GM21390 (cell line): ENCODE results near the gene CD151.

Experiments used
- ATAC-seq: cut with Tn5 transposase; IDR thresholded peaks from one replicate; pipeline ENCODE4 v1.9.1; 2021; ENCODE audit not compliant: unreplicated experiment

The CD151 gene

GRCh38 chr11:855796-856195, 23.0 kb downstream of the CD151 start:
- ATAC-seq: no peak

DNA sequence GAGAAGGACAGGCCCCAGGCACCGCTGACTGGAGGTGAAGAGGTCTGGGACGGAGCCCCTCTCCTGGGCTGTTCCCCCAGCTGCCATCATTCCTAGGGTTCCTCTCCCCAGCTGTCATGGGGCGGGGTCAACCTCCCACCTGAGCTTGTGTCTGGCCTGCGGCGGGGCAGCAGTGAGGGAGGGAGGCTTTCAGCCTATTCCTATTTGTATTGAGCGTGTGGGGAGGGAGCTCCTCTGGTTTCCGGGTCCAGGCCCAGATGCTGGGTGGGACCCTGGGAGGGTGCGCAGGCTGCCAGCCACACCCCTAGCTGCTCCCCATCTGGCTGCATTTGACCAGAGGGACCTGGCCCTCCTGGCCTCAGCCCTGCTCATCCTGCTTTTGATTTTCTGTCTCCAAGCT, 23.6 kb downstream of the CD151 start:
- ATAC-seq: no peak

DNA sequence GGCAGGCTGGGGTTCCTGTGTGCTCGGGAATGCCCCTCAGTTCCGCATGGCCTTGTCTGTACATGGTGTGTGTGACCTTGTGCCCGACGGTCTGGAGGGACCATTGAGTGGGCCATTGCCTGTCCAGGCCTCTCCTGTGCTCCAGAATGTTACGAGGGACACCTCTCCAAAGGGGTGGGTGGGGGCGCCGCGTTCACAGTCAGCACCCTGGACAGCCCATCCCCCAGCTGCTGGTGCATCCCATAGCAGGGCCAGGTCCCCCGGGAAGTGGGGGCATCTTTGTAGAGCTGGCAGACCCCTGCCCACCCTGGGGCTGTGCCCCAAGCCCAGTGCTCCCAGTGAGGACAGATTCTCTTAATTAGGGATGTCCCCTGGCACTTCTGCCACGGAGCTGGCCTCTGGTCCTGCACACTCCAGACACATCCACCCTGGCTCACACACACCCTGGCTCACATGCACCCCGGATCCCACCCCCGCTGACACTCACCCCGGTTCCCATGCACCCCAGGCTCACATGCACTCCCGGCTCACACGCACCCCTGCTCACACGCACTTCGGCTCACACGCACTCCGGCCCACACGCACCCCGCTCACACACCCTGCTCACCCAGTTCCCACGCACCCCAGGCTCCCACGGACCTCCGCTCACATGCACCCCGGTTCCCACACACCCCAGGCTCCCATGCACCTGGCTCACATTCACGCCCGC, 25.5 kb downstream of the CD151 start:
- ATAC-seq: no peak

DNA sequence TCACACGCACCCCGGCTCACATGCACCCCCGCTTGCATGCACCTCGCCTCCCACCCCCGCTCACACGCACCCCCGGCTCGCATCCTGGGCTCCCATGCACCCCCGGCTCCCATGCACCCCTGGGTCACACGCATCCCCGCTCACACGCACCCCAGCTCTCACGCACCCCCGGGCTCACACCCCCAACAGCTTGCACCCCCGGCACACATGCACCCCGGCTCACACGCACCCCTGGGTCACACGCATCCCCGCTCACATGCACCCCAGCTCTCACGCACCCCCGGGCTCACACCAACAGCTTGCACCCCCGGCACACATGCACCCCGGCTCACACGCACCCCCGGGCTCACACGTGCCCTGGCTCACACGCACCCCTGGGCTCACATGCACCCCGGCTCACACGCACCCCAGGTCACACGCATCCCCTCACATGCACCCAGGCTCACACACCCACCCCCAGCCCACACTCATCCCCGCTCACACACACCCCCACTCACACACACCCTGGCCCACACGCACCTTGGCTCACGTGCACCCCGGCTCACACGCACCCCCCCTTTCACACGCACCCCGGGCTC, 26.1 kb downstream of the CD151 start:
- no peak for ATAC-seq

GRCh38 chr11:859394-860131, 26.8 kb downstream of the CD151 start:
- no peak for ATAC-seq

DNA sequence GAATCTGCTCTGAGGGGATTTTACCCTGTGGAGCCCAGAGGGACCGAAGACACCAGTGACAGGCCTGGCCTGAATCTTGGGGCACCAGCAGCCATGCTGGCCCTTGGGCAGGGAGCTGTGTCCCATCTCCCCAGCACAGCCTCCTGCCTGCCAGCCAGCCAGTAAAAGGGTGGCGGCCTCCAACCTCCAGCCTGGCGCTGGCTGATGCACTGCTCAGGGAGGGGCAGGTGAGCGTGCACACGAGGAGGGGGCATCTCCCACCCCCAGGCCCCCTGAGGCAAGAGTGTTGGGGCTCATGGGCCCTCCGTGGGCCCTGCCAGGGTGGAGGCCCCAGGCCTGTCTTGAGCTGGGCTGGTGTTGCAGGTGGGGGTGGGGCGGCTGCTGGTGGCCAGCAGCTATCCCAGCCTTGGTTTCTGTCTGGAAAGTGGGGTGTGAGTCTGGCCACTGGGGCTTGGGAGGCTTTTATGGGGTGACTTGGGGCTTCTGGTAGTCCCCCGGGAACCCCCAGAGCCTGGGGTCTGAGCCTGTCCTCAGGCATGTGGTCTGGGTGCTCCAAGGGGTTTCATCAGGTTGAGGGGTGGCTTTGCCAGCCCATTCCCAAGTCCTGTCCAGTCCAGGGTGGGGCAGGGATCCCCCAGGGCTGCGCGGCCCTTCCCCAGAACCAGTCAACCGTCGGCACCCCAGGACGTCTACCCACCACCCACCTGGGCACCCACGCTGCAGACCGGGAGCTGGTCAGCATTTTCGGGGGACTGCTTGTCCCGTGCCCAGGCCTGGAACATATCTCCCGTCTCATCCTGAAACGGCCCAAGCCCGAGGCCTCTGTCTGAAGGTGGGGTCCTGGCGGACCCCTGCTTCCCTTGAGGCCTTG, 27.7 kb downstream of the CD151 start:
- ATAC-seq: no peak

GRCh38 chr11:861105-861479, 28.3 kb downstream of the CD151 start:
- ATAC-seq: no peak

GRCh38 chr11:862081-862661, 29.4 kb downstream of the CD151 start:
- no peak for ATAC-seq

DNA sequence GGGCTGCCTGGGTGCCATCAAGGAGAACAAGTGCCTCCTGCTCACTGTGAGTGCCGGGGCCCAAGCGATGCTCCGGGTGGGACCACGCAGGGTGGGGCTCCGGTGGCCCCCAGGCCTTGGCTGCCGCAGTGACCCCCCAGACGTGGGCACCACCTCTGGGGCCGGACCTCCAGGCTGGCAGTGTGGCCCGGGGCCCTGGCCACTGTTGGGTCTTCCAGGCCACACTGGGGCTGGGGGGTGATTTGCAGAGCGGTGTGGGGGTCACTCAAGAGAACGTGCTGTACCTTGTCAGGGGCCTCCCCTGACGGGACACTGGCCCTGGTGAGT, 29.9 kb downstream of the CD151 start:
- no peak for ATAC-seq

GRCh38 chr11:863023-863909, 30.5 kb downstream of the CD151 start:
- ATAC-seq: no peak

- no peak for ATAC-seq
Observed at GRCh38 chr11:863910-864827, 31.4 kb downstream of the CD151 start.

DNA sequence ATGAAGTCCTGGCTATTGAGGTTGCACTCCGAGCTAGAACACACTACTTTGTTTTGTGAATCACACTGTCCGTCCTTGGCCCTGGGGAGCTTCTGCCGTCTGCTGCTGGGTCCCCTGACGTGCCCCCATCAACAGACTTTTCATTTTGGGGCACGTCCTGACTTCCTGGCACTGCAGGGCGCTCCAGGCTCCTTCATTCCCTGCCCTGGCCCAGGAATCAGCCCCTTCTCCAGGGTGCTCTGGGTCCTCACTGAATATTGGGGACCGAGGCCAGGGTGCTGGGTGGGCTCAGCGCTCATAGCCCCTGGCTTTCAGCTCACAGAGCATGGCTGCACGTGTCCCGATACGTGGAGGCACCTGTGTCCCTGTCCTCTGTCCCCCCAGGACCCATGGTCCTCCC, 32.1 kb downstream of the CD151 start:
- ATAC-seq: no peak

- ATAC-seq: no peak
Observed at GRCh38 chr11:865462-866430, 33.0 kb downstream of the CD151 start.

- ATAC-seq: no peak
Observed at GRCh38 chr11:866481-866880, 33.7 kb downstream of the CD151 start.

DNA sequence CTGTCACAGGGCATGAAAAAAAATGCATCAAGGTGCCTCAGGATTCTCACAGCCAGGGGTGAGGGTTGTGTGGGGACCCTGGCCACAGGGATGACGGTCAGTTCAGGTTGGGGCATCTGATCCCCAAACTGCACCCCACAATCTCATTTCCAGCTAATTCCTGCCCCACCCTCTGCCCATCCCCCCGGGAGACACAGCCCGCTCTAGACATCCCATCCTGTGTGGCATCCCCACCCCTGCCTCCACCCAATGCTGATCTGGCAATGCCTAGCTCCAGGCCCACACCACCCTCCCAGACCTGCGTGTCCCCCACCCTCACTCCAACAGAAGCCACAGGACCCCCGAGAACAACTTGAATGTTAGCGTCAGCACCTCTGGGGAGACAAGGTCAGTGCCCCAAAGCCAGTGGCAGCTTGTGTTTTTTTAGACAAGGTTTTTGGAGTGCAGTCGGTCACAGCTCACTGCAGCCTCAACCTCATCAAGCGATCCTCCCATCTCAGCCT, 35.2 kb downstream of the CD151 start:
- ATAC-seq: no peak

DNA sequence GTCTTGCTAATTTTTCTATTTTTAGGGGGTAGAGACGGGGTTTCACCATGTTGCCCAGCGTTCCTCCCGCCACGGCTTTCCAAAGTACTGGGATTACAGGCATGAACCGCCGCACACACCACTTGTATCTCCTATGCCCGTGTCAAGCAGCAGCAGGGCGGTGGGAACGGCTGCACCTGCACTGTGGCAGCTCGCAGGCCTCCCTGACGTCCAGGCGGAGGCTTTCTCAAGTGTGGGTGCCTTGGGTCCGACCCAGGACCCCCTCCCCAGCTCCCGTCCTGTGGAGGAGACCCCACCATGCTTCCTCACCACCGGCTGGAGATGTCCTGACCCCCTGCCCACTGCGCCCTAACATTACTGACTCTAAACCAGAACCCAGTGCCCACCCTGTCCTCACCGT, 35.6 kb downstream of the CD151 start:
- ATAC-seq: no peak

- no peak for ATAC-seq
Observed at GRCh38 chr11:868802-869201, 36.0 kb downstream of the CD151 start.
